SU-DHL-6 (cell line): ENCODE data around the gene NDRG4.

Experiments used
- EZH2phosphoT487 ChIP-seq: fragments of 200-600 bp; sonication (generic), shearing (Covaris generic); conservative IDR thresholded peaks from 2 replicates; pipeline ENCODE4 v1.6.1; 2018; ENCODE audit warnings: mild to moderate bottlenecking, antibody characterized with exemption, low read length, moderate library complexity, mixed read lengths
- TF ChIP-seq, protein P1 (sequence below): fragments of 200-600 bp; sonication (generic); IDR thresholded peaks from one replicate; pipeline ENCODE4 v1.5.1; 2017; ENCODE audit warnings: antibody characterized with exemption, mild to moderate bottlenecking, low read length, moderate library complexity; ENCODE audit not compliant: insufficient read depth, poor library complexity, severe bottlenecking

DNA sequence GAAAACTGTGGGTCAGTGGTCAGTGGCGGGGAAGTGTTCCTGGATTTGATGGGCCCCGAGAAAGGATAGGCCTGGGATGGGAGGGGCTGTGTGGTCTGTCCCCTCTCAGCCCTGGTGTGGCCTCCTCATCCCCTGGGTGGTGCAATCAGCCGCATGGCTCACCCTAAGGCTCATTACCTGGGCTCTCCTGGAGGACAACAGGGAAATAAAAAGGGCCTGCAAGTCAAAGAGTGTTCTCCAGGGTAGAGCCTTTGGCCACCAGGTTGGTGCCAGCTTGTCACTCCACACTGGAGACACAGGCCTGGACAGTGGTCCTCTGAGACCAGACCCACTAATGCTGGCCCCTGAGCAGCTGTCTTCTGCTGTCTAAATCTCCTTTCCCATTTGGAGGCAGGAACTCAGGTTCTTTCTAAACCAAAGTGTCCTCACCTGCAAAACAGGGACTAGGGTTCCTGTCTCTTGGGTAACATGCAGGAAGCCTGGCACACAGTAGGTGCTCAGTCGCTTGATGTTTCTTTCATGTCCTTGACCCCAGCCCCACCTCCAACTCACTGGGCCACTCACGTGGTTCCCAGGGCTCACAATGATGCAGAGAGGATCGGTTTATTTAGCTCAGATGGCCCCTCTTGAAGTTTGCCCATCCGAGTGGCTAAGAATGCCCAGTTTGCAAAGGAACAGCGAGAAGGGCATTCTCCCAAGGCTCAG, 2.4 kb downstream of the NDRG4 start:
- TF ChIP-seq, protein P1, sequence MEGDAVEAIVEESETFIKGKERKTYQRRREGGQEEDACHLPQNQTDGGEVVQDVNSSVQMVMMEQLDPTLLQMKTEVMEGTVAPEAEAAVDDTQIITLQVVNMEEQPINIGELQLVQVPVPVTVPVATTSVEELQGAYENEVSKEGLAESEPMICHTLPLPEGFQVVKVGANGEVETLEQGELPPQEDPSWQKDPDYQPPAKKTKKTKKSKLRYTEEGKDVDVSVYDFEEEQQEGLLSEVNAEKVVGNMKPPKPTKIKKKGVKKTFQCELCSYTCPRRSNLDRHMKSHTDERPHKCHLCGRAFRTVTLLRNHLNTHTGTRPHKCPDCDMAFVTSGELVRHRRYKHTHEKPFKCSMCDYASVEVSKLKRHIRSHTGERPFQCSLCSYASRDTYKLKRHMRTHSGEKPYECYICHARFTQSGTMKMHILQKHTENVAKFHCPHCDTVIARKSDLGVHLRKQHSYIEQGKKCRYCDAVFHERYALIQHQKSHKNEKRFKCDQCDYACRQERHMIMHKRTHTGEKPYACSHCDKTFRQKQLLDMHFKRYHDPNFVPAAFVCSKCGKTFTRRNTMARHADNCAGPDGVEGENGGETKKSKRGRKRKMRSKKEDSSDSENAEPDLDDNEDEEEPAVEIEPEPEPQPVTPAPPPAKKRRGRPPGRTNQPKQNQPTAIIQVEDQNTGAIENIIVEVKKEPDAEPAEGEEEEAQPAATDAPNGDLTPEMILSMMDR: no peak
- TF ChIP-seq EZH2phosphoT487: no peak
